DND-41 (cell line): ENCODE results near the gene MBNL3.

Experiments
- ATAC-seq: fragments of 200-7000 bp; cut with Tn5 transposase; 3 replicates; pipeline ENCODE4 v1.9.1; 2021; ENCODE audit warnings: low read depth; ENCODE audit not compliant: insufficient read depth
- DNase-seq: peaks from one replicate; pipeline ENCODE4 v3.0.0-alpha.2; 2020
- H2AFZ ChIP-seq: 2 replicates; pipeline ENCODE4 v1.6.0; 2012; ENCODE audit warnings: low read depth, low read length
- H3K27ac ChIP-seq: 2 replicates; pipeline ENCODE4 v1.5.1; 2012; ENCODE audit warnings: low read length, inconsistent platforms
- H3K27me3 ChIP-seq: fragments of 200-600 bp; sonication (generic); 2 replicates; pipeline ENCODE4 v1.6.0; 2012; ENCODE audit warnings: low read length, mild to moderate bottlenecking, inconsistent platforms; ENCODE audit not compliant: insufficient read depth, poor library complexity
- H3K36me3 ChIP-seq: 2 replicates; pipeline ENCODE4 v1.5.1; 2012; ENCODE audit warnings: low read length, inconsistent platforms; ENCODE audit not compliant: insufficient read depth
- H3K4me1 ChIP-seq: 2 replicates; pipeline ENCODE4 v1.5.1; 2012; ENCODE audit warnings: mild to moderate bottlenecking, low read length; ENCODE audit not compliant: insufficient read depth
- H3K4me2 ChIP-seq: 2 replicates; pipeline ENCODE4 v1.6.0; 2012; ENCODE audit warnings: mild to moderate bottlenecking, moderate library complexity, low read length, inconsistent platforms; ENCODE audit not compliant: insufficient read depth
- H3K4me3 ChIP-seq, 2 experiments: fragments of 200-600 bp in 1 of 2; shearing (Covaris generic) in 1 of 2; 2 replicates each; pipeline ENCODE4 v1.5.1; 2012 to 2016; ENCODE audit warnings: inconsistent platforms in 2 of 2, low read length in 2 of 2, mild to moderate bottlenecking in 2 of 2, low read depth in 1 of 2, moderate library complexity in 1 of 2
- H3K79me2 ChIP-seq: 2 replicates; pipeline ENCODE4 v1.6.0; 2012; ENCODE audit warnings: low read length, inconsistent platforms; ENCODE audit not compliant: insufficient read depth
- H3K9ac ChIP-seq: 2 replicates; pipeline ENCODE4 v1.6.0; 2012; ENCODE audit warnings: low read depth, mild to moderate bottlenecking, inconsistent platforms, low read length, moderate library complexity
- H3K9me3 ChIP-seq: 2 replicates; pipeline ENCODE4 v1.5.1; 2012; ENCODE audit warnings: low read length, moderate library complexity, mild to moderate bottlenecking, inconsistent platforms; ENCODE audit not compliant: insufficient read depth, severe bottlenecking
- H4K20me1 ChIP-seq: 2 replicates; pipeline ENCODE4 v1.6.0; 2012; ENCODE audit warnings: low read length; ENCODE audit not compliant: insufficient read depth
- EZH2 ChIP-seq: IDR thresholded peaks from 3 replicates; pipeline ENCODE4 v1.6.1; 2012; ENCODE audit warnings: borderline replicate concordance, low read depth, mild to moderate bottlenecking, moderate library complexity, low read length, inconsistent platforms; ENCODE audit not compliant: severe bottlenecking
- TF ChIP-seq, protein P1 (sequence below): IDR thresholded peaks from 2 replicates; pipeline ENCODE4 v1.5.1; 2012; ENCODE audit warnings: borderline replicate concordance, low read length, moderate library complexity, mild to moderate bottlenecking; ENCODE audit not compliant: poor library complexity, severe bottlenecking; ENCODE audit errors: extremely low read depth

The MBNL3 gene

DNA sequence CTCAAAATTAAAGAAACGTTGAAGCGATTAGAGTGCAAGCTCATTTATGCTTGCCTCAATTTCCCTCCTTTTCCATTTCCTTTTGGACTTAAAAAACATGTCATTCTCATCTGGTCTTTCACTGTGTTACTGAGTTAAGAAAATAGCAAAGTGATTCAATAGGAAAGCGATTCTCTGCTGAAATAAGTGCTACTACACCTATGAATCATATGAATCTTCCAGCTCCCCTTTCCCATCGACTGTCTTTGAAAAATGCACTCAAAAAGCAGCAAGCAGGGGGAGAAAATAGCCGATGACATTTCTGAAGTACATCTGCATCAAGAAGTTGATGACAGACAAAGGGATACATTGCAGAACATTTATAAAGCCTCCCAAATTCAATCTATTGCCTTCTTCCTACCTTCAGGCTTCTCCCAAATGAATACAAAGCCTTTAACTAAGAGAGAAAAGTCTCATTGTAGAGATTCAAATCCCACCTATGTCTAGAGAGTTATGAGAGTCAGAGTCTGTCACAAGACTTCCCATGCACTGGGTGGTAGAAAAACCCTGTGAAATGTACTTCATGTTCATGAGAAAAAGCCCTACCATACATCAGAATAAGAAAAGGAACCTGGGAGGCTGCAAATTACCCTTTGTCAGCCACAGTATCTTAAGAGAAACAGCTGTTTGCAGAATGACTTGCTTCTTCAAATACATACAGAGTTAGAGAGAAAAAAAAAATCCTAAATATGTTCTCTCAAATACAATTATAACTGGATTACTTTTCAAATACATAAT, 78.9 kb downstream of the MBNL3 start:
- no peak overlapping the region for H2AFZ ChIP-seq
- DNase-seq (no peak), ATAC-seq (no peak)
- no peak overlapping the region for H3K4me2 ChIP-seq
- no peaks in the 10 kb centered on the region for H3K9me3 ChIP-seq
- no peaks in the 10 kb centered on the region for H3K27me3 ChIP-seq
- no peak overlapping the region for H3K27ac ChIP-seq
- H3K36me3 ChIP-seq, result peaks cover 8% of the 10 kb centered on the region; the same call in 1 of the 2 replicates
- H3K79me2 ChIP-seq, result peaks cover 18% of the 10 kb centered on the region
- no peaks in the 10 kb centered on the region for H4K20me1 ChIP-seq
- H3K4me1 ChIP-seq, result no peaks in the 10 kb centered on the region
- no peak overlapping the region for H3K9ac ChIP-seq
- TF ChIP-seq, protein P1, sequence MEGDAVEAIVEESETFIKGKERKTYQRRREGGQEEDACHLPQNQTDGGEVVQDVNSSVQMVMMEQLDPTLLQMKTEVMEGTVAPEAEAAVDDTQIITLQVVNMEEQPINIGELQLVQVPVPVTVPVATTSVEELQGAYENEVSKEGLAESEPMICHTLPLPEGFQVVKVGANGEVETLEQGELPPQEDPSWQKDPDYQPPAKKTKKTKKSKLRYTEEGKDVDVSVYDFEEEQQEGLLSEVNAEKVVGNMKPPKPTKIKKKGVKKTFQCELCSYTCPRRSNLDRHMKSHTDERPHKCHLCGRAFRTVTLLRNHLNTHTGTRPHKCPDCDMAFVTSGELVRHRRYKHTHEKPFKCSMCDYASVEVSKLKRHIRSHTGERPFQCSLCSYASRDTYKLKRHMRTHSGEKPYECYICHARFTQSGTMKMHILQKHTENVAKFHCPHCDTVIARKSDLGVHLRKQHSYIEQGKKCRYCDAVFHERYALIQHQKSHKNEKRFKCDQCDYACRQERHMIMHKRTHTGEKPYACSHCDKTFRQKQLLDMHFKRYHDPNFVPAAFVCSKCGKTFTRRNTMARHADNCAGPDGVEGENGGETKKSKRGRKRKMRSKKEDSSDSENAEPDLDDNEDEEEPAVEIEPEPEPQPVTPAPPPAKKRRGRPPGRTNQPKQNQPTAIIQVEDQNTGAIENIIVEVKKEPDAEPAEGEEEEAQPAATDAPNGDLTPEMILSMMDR, result no peak
- TF ChIP-seq EZH2, result no peak
- no peak overlapping the region for H3K4me3 ChIP-seq

DNA sequence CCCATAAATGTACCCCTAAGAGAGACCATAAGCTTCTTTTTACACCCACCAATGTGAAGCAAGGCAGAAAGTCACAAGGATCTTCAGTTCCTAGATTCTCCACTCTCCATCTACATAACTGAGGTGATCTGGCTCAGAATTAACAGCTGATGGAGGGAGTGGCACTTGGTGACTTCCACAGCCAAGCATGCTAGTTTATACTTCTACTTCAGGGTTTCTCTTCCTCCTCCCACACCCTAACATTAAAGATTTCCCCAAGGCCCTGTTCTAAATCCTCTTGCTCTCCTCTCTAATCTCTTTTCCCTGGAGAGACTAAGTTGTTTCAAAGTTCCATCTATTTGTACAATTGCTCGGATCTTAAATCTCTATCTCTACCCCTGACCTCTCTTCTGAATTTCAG, 81.1 kb downstream of the MBNL3 start:
- H2AFZ ChIP-seq, result no peak overlapping the region
- H3K4me3 ChIP-seq, result no peak overlapping the region
- DNase-seq (no peak), ATAC-seq (no peak)
- peaks cover 9% of the 10 kb centered on the region; the same call in 1 of the 2 replicates for H3K79me2 ChIP-seq
- H3K9me3 ChIP-seq, result no peaks in the 10 kb centered on the region
- H3K36me3 ChIP-seq, result peaks cover 17% of the 10 kb centered on the region; the same call in 1 of the 2 replicates
- no peak overlapping the region for H3K27ac ChIP-seq
- no peaks in the 10 kb centered on the region for H4K20me1 ChIP-seq
- H3K4me2 ChIP-seq, result no peak overlapping the region
- no peak overlapping the region for H3K9ac ChIP-seq
- H3K4me1 ChIP-seq, result no peaks in the 10 kb centered on the region
- no peak for TF ChIP-seq EZH2
- TF ChIP-seq, protein P1, result no peak
- no peaks in the 10 kb centered on the region for H3K27me3 ChIP-seq

DNA sequence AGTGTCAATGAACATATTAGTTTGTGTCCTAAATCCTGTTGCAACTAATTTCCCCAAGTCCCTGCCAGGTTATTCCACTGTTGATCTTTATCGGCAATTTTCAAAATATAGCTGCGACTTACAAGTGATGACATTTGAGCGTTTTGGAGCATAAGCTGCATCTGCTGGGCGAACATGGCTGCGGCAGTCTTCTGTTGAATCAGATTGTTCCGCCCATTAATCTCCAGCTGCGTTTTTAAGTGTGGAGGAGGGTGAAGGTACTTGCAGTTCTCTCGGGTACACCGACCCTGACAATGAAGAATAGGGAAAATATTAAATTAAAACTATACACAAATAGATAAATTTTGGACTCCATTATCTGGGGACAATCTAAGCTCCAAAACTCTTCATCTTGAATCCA, 82.7 kb downstream of the MBNL3 start:
- H3K4me2 ChIP-seq, result no peak overlapping the region
- no peak for DNase-seq
- no peak overlapping the region for H3K4me3 ChIP-seq
- no peaks in the 10 kb centered on the region for H3K27me3 ChIP-seq
- peaks cover 6% of the 10 kb centered on the region; the same call in 1 of the 2 replicates for H3K79me2 ChIP-seq
- TF ChIP-seq EZH2, result no peak
- TF ChIP-seq, protein P1, result no peak
- no peaks in the 10 kb centered on the region for H3K4me1 ChIP-seq
- no peaks in the 10 kb centered on the region for H3K9me3 ChIP-seq
- ATAC-seq, result no peak
- H3K36me3 ChIP-seq, result peaks cover 17% of the 10 kb centered on the region; the same call in 1 of the 2 replicates
- H2AFZ ChIP-seq, result no peak overlapping the region
- no peak overlapping the region for H3K9ac ChIP-seq
- no peak overlapping the region for H3K27ac ChIP-seq
- H4K20me1 ChIP-seq, result no peaks in the 10 kb centered on the region
